ENCODE results near the gene NFILZ. TPM values are rescaled to one million over a fixed set of nuclear protein-coding genes. Genes with fewer than 3 reads are reported as not detected.

The NFILZ gene
- total RNA-seq, 1 experiment from 2014 or later = not detected

GRCh38 chr19:8665468-8666213 lies 35.2 kb downstream of the NFILZ start:
- Mint-ChIP-seq H3K4me1 (ENCODE audit: low read depth, unreplicated experiment) (no peaks in the 10 kb centered on the region), H3K27ac (ENCODE audit: unreplicated experiment) (no peak overlapping the region), H3K4me3 (ENCODE audit: low read depth, unreplicated experiment) (no peak overlapping the region), H3K27me3 (ENCODE audit: unreplicated experiment) (peaks cover 38% of the 10 kb centered on the region), H3K9me3 (ENCODE audit: low read depth, unreplicated experiment) (no peaks in the 10 kb centered on the region), H3K36me3 (ENCODE audit: insufficient read depth, unreplicated experiment) (no peaks in the 10 kb centered on the region)
- DNase-seq = no peak
- no peak for TF ChIP-seq CTCF (IDR thresholded peaks at IDR 0.05; ENCODE audit: unreplicated experiment)
- BruUV-seq (replicated peaks) = no TSS peak
- intact Hi-C loops (cut with micrococcal nuclease; ENCODE audit: unreplicated experiment) = no loop called here
- CTCF ChIA-PET = interaction anchor here (0.6 kb wide), 1 partner anchor 461 kb away, joined by 3 read pairs; no protein-coding TSS in a partner anchor

- no TSS peak for BruUV-seq (replicated peaks)
- Mint-ChIP-seq H3K27me3 (ENCODE audit: unreplicated experiment) (peaks cover 26% of the 10 kb centered on the region), H3K4me3 (ENCODE audit: low read depth, unreplicated experiment) (no peak overlapping the region), H3K9me3 (ENCODE audit: low read depth, unreplicated experiment) (no peaks in the 10 kb centered on the region), H3K4me1 (ENCODE audit: low read depth, unreplicated experiment) (no peaks in the 10 kb centered on the region), H3K27ac (ENCODE audit: unreplicated experiment) (no peak overlapping the region), H3K36me3 (ENCODE audit: insufficient read depth, unreplicated experiment) (no peaks in the 10 kb centered on the region)
- no peak for DNase-seq
- no peak for TF ChIP-seq CTCF (IDR thresholded peaks at IDR 0.05; ENCODE audit: unreplicated experiment)
- CTCF ChIA-PET = no interaction called here
- intact Hi-C loops (cut with micrococcal nuclease; ENCODE audit: unreplicated experiment) = no loop called here
These were observed 36.5 kb downstream of the NFILZ start for GRCh38 chr19:8666814-8667405.

GRCh38 chr19:8673276-8673891 lies 43.0 kb downstream of the NFILZ start:
- Mint-ChIP-seq H3K27ac (ENCODE audit: unreplicated experiment) (no peak overlapping the region), H3K36me3 (ENCODE audit: insufficient read depth, unreplicated experiment) (no peaks in the 10 kb centered on the region), H3K9me3 (ENCODE audit: low read depth, unreplicated experiment) (peaks cover 10% of the 10 kb centered on the region), H3K4me3 (ENCODE audit: low read depth, unreplicated experiment) (no peak overlapping the region), H3K4me1 (ENCODE audit: low read depth, unreplicated experiment) (no peaks in the 10 kb centered on the region), H3K27me3 (ENCODE audit: unreplicated experiment) (peaks cover 15% of the 10 kb centered on the region)
- TF ChIP-seq CTCF (IDR thresholded peaks at IDR 0.05; ENCODE audit: unreplicated experiment) = no peak
- BruUV-seq (replicated peaks) = no TSS peak
- intact Hi-C loops (cut with micrococcal nuclease; ENCODE audit: unreplicated experiment) = no loop called here
- no peak for DNase-seq
- CTCF ChIA-PET = no interaction called here

- Mint-ChIP-seq H3K27ac (ENCODE audit: unreplicated experiment) (no peak overlapping the region), H3K9me3 (ENCODE audit: low read depth, unreplicated experiment) (peaks cover 13% of the 10 kb centered on the region), H3K4me3 (ENCODE audit: low read depth, unreplicated experiment) (no peak overlapping the region)
These were observed 44.6 kb downstream of the NFILZ start for GRCh38 chr19:8675066-8675465.

More at GRCh38 chr19:8675066-8675465, 44.6 kb downstream of the NFILZ start:
- Mint-ChIP-seq H3K4me1 (ENCODE audit: low read depth, unreplicated experiment) (no peaks in the 10 kb centered on the region), H3K36me3 (ENCODE audit: insufficient read depth, unreplicated experiment) (no peaks in the 10 kb centered on the region), H3K27me3 (ENCODE audit: unreplicated experiment) (peaks cover 15% of the 10 kb centered on the region)
- CTCF ChIA-PET = no interaction called here
- DNase-seq = no peak
- intact Hi-C loops (cut with micrococcal nuclease; ENCODE audit: unreplicated experiment) = no loop called here
- no peak for TF ChIP-seq CTCF (IDR thresholded peaks at IDR 0.05; ENCODE audit: unreplicated experiment)
- no TSS peak for BruUV-seq (replicated peaks)

All from Calu3 (cell line).